Stomach (tissue), 9 donors: ENCODE data around the gene BBX. TPM values are rescaled to one million over a fixed set of nuclear protein-coding genes. Genes with fewer than 3 reads are reported as not detected.

ENCODE experiments used
- DNase-seq, 2 donors: peaks; one replicate each; pipeline versions ENCODE4 v3.0.0 to v3.0.0-alpha.2; 2013 to 2019
- H3K27ac ChIP-seq, 5 donors: fragments of 200-600 bp in 4 of 5; sonication (generic) in 4 of 5; one replicate each; pipeline ENCODE4 v1.5.1; 2013 to 2019; ENCODE audit warnings: mild to moderate bottlenecking in 1 of 5, moderate library complexity in 1 of 5
- H3K27me3 ChIP-seq, 3 donors: fragments of 200-600 bp; sonication (generic); one replicate each; pipeline ENCODE4 v1.5.1; 2017 to 2019; ENCODE audit warnings: mixed run types in 1 of 3
- H3K36me3 ChIP-seq, 4 donors: fragments of 200-600 bp; sonication (generic); 1 replicate in 3 of 4; 2 replicates in 1 of 4; pipeline ENCODE4 v1.5.1; 2016 to 2019
- H3K4me1 ChIP-seq, 4 donors: fragments of 200-600 bp; sonication (generic); one replicate each; pipeline ENCODE4 v1.5.1; 2016 to 2019
- H3K4me3 ChIP-seq, 4 donors: fragments of 200-600 bp; sonication (generic) in 3 of 4; one replicate each; pipeline ENCODE4 v1.5.1; 2016 to 2019; ENCODE audit warnings: mild to moderate bottlenecking in 1 of 4
- H3K9me3 ChIP-seq, 4 donors: fragments of 200-600 bp; sonication (generic); one replicate each; pipeline ENCODE4 v1.5.1; 2016 to 2019
- CTCF ChIP-seq, 7 experiments: fragments of 450-650 bp in 4 of 7; fragments of 200-600 bp in 3 of 7; sonication (generic) in 3 of 7; IDR thresholded peaks; one replicate each; pipeline ENCODE4 v1.5.1; 2016 to 2019; ENCODE audit warnings: antibody characterized with exemption in 7 of 7, control low read depth in 2 of 7, mild to moderate bottlenecking in 1 of 7
- EP300 ChIP-seq: sonication (generic); formaldehyde crosslinking; IDR thresholded peaks from one replicate; pipeline ENCODE4 v1.6.1; 2017; ENCODE audit warnings: antibody characterized with exemption
- POLR2A ChIP-seq, 4 donors: fragments of 450-650 bp; IDR thresholded peaks; one replicate each; pipeline ENCODE4 v1.6.1; 2016; ENCODE audit warnings: antibody characterized with exemption in 4 of 4, control low read depth in 2 of 4, mild to moderate bottlenecking in 1 of 4, moderate library complexity in 1 of 4
- POLR2AphosphoS5 ChIP-seq, 3 donors: sonication (generic); formaldehyde crosslinking; IDR thresholded peaks; one replicate each; pipeline ENCODE4 v1.6.1; 2016; ENCODE audit warnings: antibody characterized with exemption in 3 of 3
- WGBS, 5 donors: extraction: QIAGEN DNeasy Blood & Tissue Kit in 3 of 5; methylation state at CpG; one replicate each; pipeline versions ENCODE4 v1.1.5 to v1.1.7; 2013 to 2018; 5-methylcytosine and 5-hydroxymethylcytosine counted together
- intact Hi-C: fragments of 100-400 bp; cut with DNase I; formaldehyde crosslinking; loops from one replicate; pipeline ENCODE4 v1.15.1; 2023; ENCODE audit warnings: low total_unique reads
- polyA plus RNA-seq, 3 donors: library from polyadenylated mRNA; stranded (reverse); fragments of 200-250 nt; gene quantifications; one replicate each; pipeline ENCODE4 v1.2.3, GENCODE V29; 2013
- total RNA-seq, 5 donors: library from RNA; depleted of rRNA; stranded (reverse); fragments of >200 nt; gene quantifications; one replicate each; pipeline versions ENCODE4 v1.1.0 to v1.2.3, GENCODE V29; 2014 to 2016
- donor health status: healthy with polysubstance abuse.
- donor health status: Bipolar disorder and iron deficiency.
- donor health status: healthy.

BBX gene
- total and polyA plus RNA-seq, 8 donors = 4.6 to 81.1 (median 45.2) TPM

- Histone ChIP-seq H3K27me3 (no peaks in the 10 kb centered on the region), H3K36me3 (peaks cover 0 to 32% (median 19%) of the 10 kb centered on the region in 4 donors), H3K4me3 (no peak overlapping the region), H3K9me3 (no peaks in the 10 kb centered on the region), H3K27ac (no peak overlapping the region), H3K4me1 (peaks cover 0 to 7% (median 0%) of the 10 kb centered on the region in 4 donors)
- WGBS, 5 donors = 51 to 77% (median 71%) methylated on average over 5 of the region's 5 CpGs
- intact Hi-C loops = no loop called here
- no peak for DNase-seq
- TF ChIP-seq POLR2AphosphoS5 (IDR thresholded peaks at IDR 0.05) = no peak
- no peak for TF ChIP-seq CTCF (IDR thresholded peaks at IDR 0.05)
- TF ChIP-seq EP300 = no peak
- no peak for TF ChIP-seq POLR2A (IDR thresholded peaks at IDR 0.05)
These were observed 188.1 kb downstream of the BBX start for GRCh38 chr3:107710851-107711250.

GRCh38 chr3:107716734-107717133 is 194.0 kb downstream of the BBX start:
- Histone ChIP-seq H3K9me3 (no peaks in the 10 kb centered on the region), H3K27me3 (no peaks in the 10 kb centered on the region), H3K4me3 (no peak overlapping the region), H3K27ac (no peak overlapping the region), H3K36me3 (peaks cover 0 to 37% (median 26%) of the 10 kb centered on the region in 4 donors), H3K4me1 (peaks cover 0 to 11% (median 4%) of the 10 kb centered on the region in 4 donors)
- TF ChIP-seq POLR2A (IDR thresholded peaks at IDR 0.05) = no peak
- no peak for TF ChIP-seq CTCF (IDR thresholded peaks at IDR 0.05)
- no peak for TF ChIP-seq EP300
- TF ChIP-seq POLR2AphosphoS5 (IDR thresholded peaks at IDR 0.05) = no peak
- intact Hi-C loops = no loop called here
- 91 to 95% (median 94%) methylated on average over 3 of the region's 3 CpGs for WGBS, 5 donors
- no peak for DNase-seq

GRCh38 chr3:107718547-107718946 is 195.8 kb downstream of the BBX start:
- DNase-seq = no peak
- no peak overlapping the region for H3K27ac ChIP-seq
- TF ChIP-seq EP300 = no peak
- H3K4me3 ChIP-seq = no peak overlapping the region
- peaks cover 0 to 22% (median 14%) of the 10 kb centered on the region in 4 donors for H3K36me3 ChIP-seq
- H3K9me3 ChIP-seq = no peaks in the 10 kb centered on the region
- no peaks in the 10 kb centered on the region for H3K27me3 ChIP-seq
- 66 to 87% (median 73%) methylated on average over 2 of the region's 2 CpGs for WGBS, 5 donors
- intact Hi-C loops = no loop called here
- H3K4me1 ChIP-seq = peaks cover 0 to 11% (median 4%) of the 10 kb centered on the region in 4 donors

- no peak overlapping the region for H3K4me3 ChIP-seq
- intact Hi-C loops = no loop called here
- H3K27ac ChIP-seq = no peak overlapping the region
- peaks cover 0 to 23% (median 22%) of the 10 kb centered on the region in 4 donors for H3K36me3 ChIP-seq
- H3K9me3 ChIP-seq = no peaks in the 10 kb centered on the region
- no peak for DNase-seq
- no peaks in the 10 kb centered on the region for H3K27me3 ChIP-seq
- no peaks in the 10 kb centered on the region for H3K4me1 ChIP-seq
- no peak for TF ChIP-seq POLR2AphosphoS5 (IDR thresholded peaks at IDR 0.05)
- TF ChIP-seq CTCF (IDR thresholded peaks at IDR 0.05) = no peak
- TF ChIP-seq EP300 = no peak
- TF ChIP-seq POLR2A (IDR thresholded peaks at IDR 0.05) = no peak
- 82 to 90% (median 84%) methylated on average over 4 of the region's 4 CpGs for WGBS, 5 donors
These were observed 204.3 kb downstream of the BBX start for GRCh38 chr3:107727102-107727501.

- no peak for DNase-seq
- Histone ChIP-seq H3K27me3 (no peaks in the 10 kb centered on the region), H3K9me3 (no peaks in the 10 kb centered on the region), H3K4me3 (no peak overlapping the region), H3K27ac (no peak overlapping the region), H3K4me1 (no peaks in the 10 kb centered on the region), H3K36me3 (peaks cover 0 to 36% (median 33%) of the 10 kb centered on the region in 4 donors)
- TF ChIP-seq EP300 = no peak
- TF ChIP-seq CTCF (IDR thresholded peaks at IDR 0.05) = no peak
- no peak for TF ChIP-seq POLR2AphosphoS5 (IDR thresholded peaks at IDR 0.05)
- TF ChIP-seq POLR2A (IDR thresholded peaks at IDR 0.05) = no peak
- 92 to 96% (median 94%) methylated on average over 4 of the region's 4 CpGs for WGBS, 5 donors
- intact Hi-C loops = no loop called here
These were observed 206.9 kb downstream of the BBX start for GRCh38 chr3:107729686-107730085.
